SK-N-SH (cell line): ENCODE results near the gene PKNOX2.

ENCODE experiments used
- CTCF ChIP-seq: fragments of 200-600 bp; sonication (generic); IDR thresholded peaks from 2 replicates; pipeline ENCODE4 v1.6.1; 2017; ENCODE audit warnings: antibody characterized with exemption, mild to moderate bottlenecking, moderate library complexity
- EP300 ChIP-seq, 2 experiments: IDR thresholded peaks; 2 replicates each; pipeline versions ENCODE4 v1.4.0 to v1.6.1; 2012; ENCODE audit warnings: borderline replicate concordance in 1 of 2, low read depth in 1 of 2, low read length in 1 of 2
- RCOR1 ChIP-seq: fragments of 150-350 bp; IDR thresholded peaks from 2 replicates; pipeline ENCODE4 v1.6.1; 2017; ENCODE audit warnings: antibody characterized with exemption, low read length
- REST ChIP-seq: IDR thresholded peaks from 2 replicates; pipeline ENCODE4 v1.6.1; 2012; ENCODE audit warnings: mild to moderate bottlenecking, low read depth, low read length, moderate library complexity
- RXRA ChIP-seq: IDR thresholded peaks from 2 replicates; pipeline ENCODE4 v1.4.0; 2012; ENCODE audit warnings: low read depth, mild to moderate bottlenecking, borderline replicate concordance

GRCh38 chr11:125261588-125261987 is 97.0 kb downstream of the PKNOX2 start:
- TF ChIP-seq CTCF = no peak
- no peak for TF ChIP-seq RXRA
- TF ChIP-seq RCOR1 = no peak
- no peak for TF ChIP-seq REST
- TF ChIP-seq EP300 (IDR thresholded peaks at IDR 0.05; ENCODE audit: borderline replicate concordance in 1 of 2, low read depth in 1 of 2, low read length in 1 of 2) = no peak
